Right atrium auricular region (tissue), 2 donors: Measurements from ENCODE around the gene MT4. TPM values are rescaled to one million over a fixed set of nuclear protein-coding genes. Genes with fewer than 3 reads are reported as not detected.

Source experiments
- DNase-seq: peaks from one replicate; pipeline ENCODE4 v3.0.0-alpha.2; 2019; ENCODE audit warnings: low spot score
- H3K27ac ChIP-seq, 2 donors: fragments of 200-600 bp; sonication (generic); 1 replicate in 1 of 2; 2 replicates in 1 of 2; pipeline ENCODE4 v1.5.1; 2016 to 2019
- H3K27me3 ChIP-seq, 2 donors: fragments of 200-600 bp; sonication (generic); one replicate each; pipeline versions ENCODE4 v1.5.1 to v1.6.0; 2017 to 2019
- H3K36me3 ChIP-seq: fragments of 200-600 bp; sonication (generic); one replicate; pipeline ENCODE4 v1.5.1; 2016
- H3K4me1 ChIP-seq, 2 donors: fragments of 200-600 bp; sonication (generic); one replicate each; pipeline versions ENCODE4 v1.5.1 to v1.6.0; 2017 to 2019
- H3K4me3 ChIP-seq, 2 donors: fragments of 200-600 bp; sonication (generic); 1 replicate in 1 of 2; 2 replicates in 1 of 2; pipeline ENCODE4 v1.5.1; 2017 to 2019; ENCODE audit warnings: mild to moderate bottlenecking in 1 of 2, moderate library complexity in 1 of 2
- H3K9me3 ChIP-seq, 2 donors: fragments of 200-600 bp; sonication (generic); one replicate each; pipeline ENCODE4 v1.5.1; 2019
- CTCF ChIP-seq, 2 donors: fragments of 200-600 bp; sonication (generic); IDR thresholded peaks; one replicate each; pipeline ENCODE4 v1.5.1; 2019; ENCODE audit warnings: antibody characterized with exemption in 2 of 2
- total RNA-seq, 2 donors: library from RNA; depleted of rRNA; stranded (reverse); fragments of >200 nt; gene quantifications; one replicate each; pipeline ENCODE4 v1.1.0, GENCODE V29; 2016

Gene MT4
- total RNA-seq = not detected

- no peaks in the 10 kb centered on the region for H3K9me3 ChIP-seq
- no peak for DNase-seq
- H3K27ac ChIP-seq = no peak within 1 kb of the TSS
- H3K36me3 ChIP-seq = no peaks in the 10 kb centered on the region
- H3K4me1 ChIP-seq = no peaks in the 10 kb centered on the region
- no peak for TF ChIP-seq CTCF (IDR thresholded peaks at IDR 0.05)
- H3K4me3 ChIP-seq = no peak within 1 kb of the TSS
- H3K27me3 ChIP-seq = no peaks in the 10 kb centered on the region
These were observed at the start of gene MT4 for GRCh38 chr16:56564793-56565477. TSS of gene MT4 (plus strand) at chr16:56565073. CDS start at chr16:56565129, 56 bp downstream.

- peak overlapping the region in 1 of 2 donors; percentile 24 for H3K27ac ChIP-seq
- H3K4me1 ChIP-seq = peaks cover 0 to 38% of the 10 kb centered on the region in 2 donors
- TF ChIP-seq CTCF (IDR thresholded peaks at IDR 0.05) = no peak
These were observed 49.2 kb upstream of the MT4 start for GRCh38 chr16:56515665-56516064.

GRCh38 chr16:56517206-56517605, 47.7 kb upstream of the MT4 start:
- Histone ChIP-seq H3K36me3 (no peaks in the 10 kb centered on the region), H3K4me1 (peaks cover 0 to 38% of the 10 kb centered on the region in 2 donors), H3K4me3 (no peak overlapping the region), H3K27ac (peak overlapping the region in 1 of 2 donors; percentile 89), H3K9me3 (no peaks in the 10 kb centered on the region), H3K27me3 (no peaks in the 10 kb centered on the region)
- DNase-seq = no peak
- no peak for TF ChIP-seq CTCF (IDR thresholded peaks at IDR 0.05)

More at GRCh38 chr16:56515665-56516064, 49.2 kb upstream of the MT4 start:
- H3K4me3 ChIP-seq = no peak overlapping the region
- DNase-seq = no peak
- no peaks in the 10 kb centered on the region for H3K9me3 ChIP-seq
- H3K36me3 ChIP-seq = no peaks in the 10 kb centered on the region
- H3K27me3 ChIP-seq = no peaks in the 10 kb centered on the region

GRCh38 chr16:56518425-56518824, 46.4 kb upstream of the MT4 start:
- Histone ChIP-seq H3K27me3 (no peaks in the 10 kb centered on the region), H3K4me1 (peaks cover 0 to 38% of the 10 kb centered on the region in 2 donors), H3K36me3 (no peaks in the 10 kb centered on the region), H3K27ac (peak overlapping the region in 1 of 2 donors; percentile 89), H3K4me3 (no peak overlapping the region), H3K9me3 (no peaks in the 10 kb centered on the region)
- no peak for DNase-seq
- no peak for TF ChIP-seq CTCF (IDR thresholded peaks at IDR 0.05)

- Histone ChIP-seq H3K36me3 (no peaks in the 10 kb centered on the region), H3K4me1 (peaks cover 0 to 29% of the 10 kb centered on the region in 2 donors), H3K4me3 (peak within 1 kb of the TSS; percentile 74 to 94), H3K27me3 (no peaks in the 10 kb centered on the region), H3K27ac (peak within 1 kb of the TSS; percentile 89 to 92), H3K9me3 (no peaks in the 10 kb centered on the region)
- DNase-seq = peak; percentile 82
- no peak for TF ChIP-seq CTCF (IDR thresholded peaks at IDR 0.05)
These were observed 45.2 kb upstream of the MT4 start, which contains the start of gene BBS2 for GRCh38 chr16:56519459-56520250. TSS of gene BBS2 (minus strand) at chr16:56520024. CDS start at chr16:56519862, 162 bp downstream.
